Type B pancreatic cell (in vitro differentiated cells): ENCODE results near the gene SORCS1. TPM values are rescaled to one million over a fixed set of nuclear protein-coding genes. Genes with fewer than 3 reads are reported as not detected.

ENCODE experiments used
- DNase-seq: peaks from one replicate; pipeline ENCODE4 v3.0.0; 2021; ENCODE audit warnings: mixed read lengths; ENCODE audit not compliant: unreplicated experiment; ENCODE audit errors: extremely low spot score
- H3K27ac Mint-ChIP-seq: 2 replicates; pipeline ENCODE4 v1.8.0; 2021; ENCODE audit warnings: mild to moderate bottlenecking, mixed read lengths
- H3K27me3 Mint-ChIP-seq: 2 replicates; pipeline ENCODE4 v1.8.0; 2021; ENCODE audit warnings: mixed read lengths
- H3K36me3 Mint-ChIP-seq: 2 replicates; pipeline ENCODE4 v1.8.0; 2021; ENCODE audit warnings: mixed read lengths
- H3K4me1 Mint-ChIP-seq: one replicate; pipeline ENCODE4 v1.8.0; 2021; ENCODE audit warnings: mixed read lengths; ENCODE audit not compliant: unreplicated experiment
- H3K4me3 Mint-ChIP-seq: 2 replicates; pipeline ENCODE4 v1.8.0; 2021; ENCODE audit warnings: mild to moderate bottlenecking, mixed read lengths
- H3K9me3 Mint-ChIP-seq: 2 replicates; pipeline ENCODE4 v1.8.0; 2021; ENCODE audit warnings: mixed read lengths
- CTCF ChIP-seq: fragments of 200-600 bp; sonication (generic); conservative IDR thresholded peaks from 2 replicates; pipeline ENCODE4 v1.5.0; 2021; ENCODE audit warnings: antibody characterized with exemption, mild to moderate bottlenecking
- total RNA-seq: library from RNA; stranded (reverse); gene quantifications from 2 replicates; pipeline ENCODE4 v1.2.1, GENCODE V29; 2021; ENCODE audit warnings: low replicate concordance

The SORCS1 gene
- total RNA-seq, 1 donor from 2014 or later, result 5.4 TPM

GRCh38 chr10:106609470-106610266 is 554.8 kb downstream of the SORCS1 start:
- Mint-ChIP-seq H3K4me1 (no peaks in the 10 kb centered on the region), H3K27me3 (no peaks in the 10 kb centered on the region), H3K9me3 (peaks cover 3% of the 10 kb centered on the region), H3K27ac (no peak overlapping the region), H3K4me3 (no peak overlapping the region), H3K36me3 (no peaks in the 10 kb centered on the region)
- no peak for DNase-seq
- TF ChIP-seq CTCF, result peak; percentile 54

- peaks cover 6% of the 10 kb centered on the region for H3K9me3 Mint-ChIP-seq
- H3K36me3 Mint-ChIP-seq, result no peaks in the 10 kb centered on the region
- DNase-seq, result no peak
- no peaks in the 10 kb centered on the region for H3K27me3 Mint-ChIP-seq
- H3K4me1 Mint-ChIP-seq, result no peaks in the 10 kb centered on the region
- TF ChIP-seq CTCF, result no peak
- H3K27ac Mint-ChIP-seq, result no peak overlapping the region
- H3K4me3 Mint-ChIP-seq, result no peak overlapping the region
Measured at GRCh38 chr10:106608066-106608465, 556.4 kb downstream of the SORCS1 start.

GRCh38 chr10:106595281-106595680 is 569.2 kb downstream of the SORCS1 start:
- Mint-ChIP-seq H3K9me3 (no peaks in the 10 kb centered on the region), H3K4me3 (no peak overlapping the region), H3K27me3 (no peaks in the 10 kb centered on the region), H3K36me3 (no peaks in the 10 kb centered on the region), H3K4me1 (no peaks in the 10 kb centered on the region), H3K27ac (no peak overlapping the region)
- no peak for TF ChIP-seq CTCF
- DNase-seq, result no peak

- Mint-ChIP-seq H3K4me1 (no peaks in the 10 kb centered on the region), H3K27me3 (no peaks in the 10 kb centered on the region), H3K36me3 (no peaks in the 10 kb centered on the region), H3K4me3 (no peak overlapping the region), H3K9me3 (no peaks in the 10 kb centered on the region), H3K27ac (no peak overlapping the region)
- DNase-seq, result no peak
- TF ChIP-seq CTCF, result no peak
Measured at GRCh38 chr10:106593876-106594275, 570.6 kb downstream of the SORCS1 start.

- Mint-ChIP-seq H3K36me3 (no peaks in the 10 kb centered on the region), H3K4me1 (no peaks in the 10 kb centered on the region), H3K27ac (no peak overlapping the region), H3K27me3 (no peaks in the 10 kb centered on the region), H3K9me3 (no peaks in the 10 kb centered on the region), H3K4me3 (no peak overlapping the region)
- no peak for DNase-seq
- no peak for TF ChIP-seq CTCF
Measured at GRCh38 chr10:106592396-106592795, 572.1 kb downstream of the SORCS1 start.
